ENCODE measurements around the gene CSH2. TPM values are rescaled to one million over a fixed set of nuclear protein-coding genes. Genes with fewer than 3 reads are reported as not detected.
"Not testable (repeated sequence)": the region's sequence is repeated elsewhere in the genome, so short reads cannot be mapped to it uniquely, and the experiment has no call there.

The CSH2 gene
- not detected for total RNA-seq

GRCh38 chr17:63873577-63873976 lies at the start of gene CSH2:
Gene CSH2 (minus strand): TSS chr17:63873677. CDS start chr17:63873614, 63 bp downstream.
- H3K27me3 Mint-ChIP-seq; ATAC-seq; H3K4me1 Mint-ChIP-seq; DNase-seq; intact Hi-C loops (cut with DNase I, micrococcal nuclease); H3K36me3 Mint-ChIP-seq (ENCODE audit: low read depth); CTCF ChIA-PET; H3K9me3 Mint-ChIP-seq (ENCODE audit: low read depth); POLR2A ChIA-PET; H3K27ac Mint-ChIP-seq; H3K4me3 Mint-ChIP-seq: not testable (repeated sequence)

- not testable (repeated sequence) for ATAC-seq, DNase-seq
Measured at GRCh38 chr17:63922402-63922801, 48.9 kb upstream of the CSH2 start.

GRCh38 chr17:63920779-63921178 lies 47.3 kb upstream of the CSH2 start:
- H3K27me3 Mint-ChIP-seq; POLR2A ChIA-PET; ATAC-seq; H3K27ac Mint-ChIP-seq; H3K4me3 Mint-ChIP-seq; H3K36me3 Mint-ChIP-seq (ENCODE audit: low read depth); H3K9me3 Mint-ChIP-seq (ENCODE audit: low read depth); H3K4me1 Mint-ChIP-seq; intact Hi-C loops (cut with DNase I, micrococcal nuclease); DNase-seq: not testable (repeated sequence)
- CTCF ChIA-PET, result interaction anchor here (0.7 to 4.1 kb wide), 8 partner anchors 24 to 213 kb away, joined by 3 to 34 read pairs (median 11); no protein-coding TSS in a partner anchor

More at GRCh38 chr17:63922402-63922801, 48.9 kb upstream of the CSH2 start:
- H3K36me3 Mint-ChIP-seq (ENCODE audit: low read depth); H3K27ac Mint-ChIP-seq; H3K4me1 Mint-ChIP-seq; H3K9me3 Mint-ChIP-seq (ENCODE audit: low read depth); intact Hi-C loops (cut with DNase I, micrococcal nuclease); H3K4me3 Mint-ChIP-seq; POLR2A ChIA-PET; H3K27me3 Mint-ChIP-seq: not testable (repeated sequence)
- CTCF ChIA-PET, result interaction anchor here (0.9 kb wide), 1 partner anchor 57 kb away, joined by 3 read pairs; no protein-coding TSS in a partner anchor

DNA sequence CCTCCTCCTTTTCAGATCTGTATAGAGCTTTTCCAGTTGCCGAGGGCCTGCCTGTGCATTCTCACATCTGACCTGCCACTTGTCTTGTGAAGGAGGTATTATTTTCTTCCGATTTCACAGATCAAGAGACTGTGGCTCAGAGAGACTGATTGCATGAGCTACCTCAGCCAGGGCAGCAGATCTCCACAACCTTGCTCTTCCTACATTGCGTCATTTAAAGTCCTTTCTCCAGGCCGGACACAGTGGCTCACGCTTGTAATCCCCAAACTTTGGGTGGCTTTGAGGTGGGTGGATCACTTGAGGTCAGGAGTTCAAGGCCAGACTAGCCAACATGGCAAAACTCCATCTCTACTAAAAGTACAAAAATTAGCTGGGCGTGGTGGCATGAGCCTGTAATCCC lies 46.6 kb upstream of the CSH2 start:
- intact Hi-C loops (cut with DNase I, micrococcal nuclease), result not testable (repeated sequence)

DNA sequence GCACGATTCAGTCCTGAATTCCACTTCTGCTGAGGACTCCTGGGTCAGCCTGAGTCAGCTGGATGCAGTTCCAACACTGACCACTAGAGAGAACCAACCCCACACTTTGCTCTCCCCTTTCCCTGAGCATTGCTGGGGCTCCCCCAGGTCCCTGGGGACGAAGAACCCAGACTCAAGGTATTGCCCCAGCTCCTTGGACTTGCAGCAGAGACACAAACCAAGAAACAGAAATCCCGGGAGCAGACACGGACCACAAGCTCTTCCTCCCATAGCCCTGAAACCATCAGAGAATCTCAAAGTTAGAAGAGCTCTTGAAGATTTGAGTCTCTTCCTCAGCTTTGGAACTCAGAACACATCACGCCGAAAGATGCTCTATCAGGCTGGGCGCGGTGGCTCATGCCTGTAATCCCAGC lies 45.8 kb upstream of the CSH2 start:
- peak; percentile 84 for DNase-seq
- H3K27me3 Mint-ChIP-seq, result no peaks in the 10 kb centered on the region
- CTCF ChIA-PET, result interaction anchor here (0.6 to 4.1 kb wide), 42 partner anchors 9 to 458 kb away, joined by 3 to 34 read pairs (median 5); partner anchors contain the start of genes CD79B and ICAM2
- ATAC-seq, result peak; percentile 99
- intact Hi-C loops (cut with DNase I, micrococcal nuclease), result loop anchor here (1.0 to 10.0 kb wide), 7 partner anchors 27 to 365 kb away; partner anchors contain the start of gene PRR29 (in 1 of the 2)
- no peak overlapping the region for H3K4me3 Mint-ChIP-seq
- no peak overlapping the region for H3K27ac Mint-ChIP-seq
- no peaks in the 10 kb centered on the region for H3K9me3 Mint-ChIP-seq (ENCODE audit: low read depth)
- no peaks in the 10 kb centered on the region for H3K36me3 Mint-ChIP-seq (ENCODE audit: low read depth)
- POLR2A ChIA-PET, result interaction anchor here (0.5 kb wide), 1 partner anchor 214 kb away, joined by 3 read pairs; no protein-coding TSS in a partner anchor
- peaks cover 6% of the 10 kb centered on the region for H3K4me1 Mint-ChIP-seq

More for the DNA sequence above, 46.6 kb upstream of the CSH2 start:
- H3K27ac Mint-ChIP-seq; ATAC-seq; H3K27me3 Mint-ChIP-seq; H3K4me3 Mint-ChIP-seq; POLR2A ChIA-PET; H3K9me3 Mint-ChIP-seq (ENCODE audit: low read depth); DNase-seq; H3K4me1 Mint-ChIP-seq; H3K36me3 Mint-ChIP-seq (ENCODE audit: low read depth): not testable (repeated sequence)
- CTCF ChIA-PET, result interaction anchor here (0.7 to 4.1 kb wide), 35 partner anchors 8 to 229 kb away, joined by 3 to 34 read pairs (median 5); partner anchors contain the start of genes CD79B and ICAM2

DNA sequence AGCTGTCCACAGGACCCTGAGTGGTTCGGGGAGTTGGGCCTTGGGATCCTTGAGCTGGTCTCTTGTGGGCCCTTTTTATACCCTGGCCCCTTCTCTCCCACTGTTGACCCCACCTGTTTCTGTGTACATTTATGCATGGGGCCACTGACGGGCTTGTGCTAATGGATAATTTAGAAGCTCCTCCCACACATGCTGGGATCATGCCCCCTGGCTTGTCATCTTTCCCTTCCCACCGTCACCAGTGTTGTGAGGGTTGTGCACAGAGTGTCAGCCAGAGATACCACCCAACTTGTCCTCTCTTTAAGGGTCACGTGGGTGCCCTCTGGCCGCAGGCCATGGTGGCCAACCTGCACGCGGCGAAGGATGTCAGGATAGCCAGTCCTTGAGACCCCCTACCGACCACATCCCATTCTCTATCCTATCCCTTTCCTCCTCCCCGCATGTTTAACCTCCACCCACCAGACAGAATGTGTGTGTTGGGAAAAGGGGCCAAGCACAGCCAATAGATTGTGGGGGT lies 45.4 kb upstream of the CSH2 start, which contains the start of gene GH1:
Gene GH1 (minus strand): TSS at position 51 of the 517 bp plus-strand sequence. CDS start 63 bp downstream, outside the sequence.
- CTCF ChIA-PET, result interaction anchor here (0.6 to 4.1 kb wide), 38 partner anchors 9 to 459 kb away, joined by 3 to 34 read pairs (median 6); partner anchors contain the start of genes CD79B and ICAM2
- H3K9me3 Mint-ChIP-seq (ENCODE audit: low read depth); H3K27me3 Mint-ChIP-seq; ATAC-seq; H3K4me3 Mint-ChIP-seq; DNase-seq; H3K27ac Mint-ChIP-seq; H3K4me1 Mint-ChIP-seq; H3K36me3 Mint-ChIP-seq (ENCODE audit: low read depth): not testable (repeated sequence)
- POLR2A ChIA-PET, result interaction anchor here (0.5 kb wide), 1 partner anchor 214 kb away, joined by 3 read pairs; no protein-coding TSS in a partner anchor
- intact Hi-C loops (cut with DNase I, micrococcal nuclease), result loop anchor here (1.0 to 10.0 kb wide), 7 partner anchors 27 to 366 kb away; partner anchors contain the start of gene PRR29 (in 1 of the 2)

GRCh38 chr17:63918305-63918704 lies 44.8 kb upstream of the CSH2 start:
- intact Hi-C loops (cut with DNase I, micrococcal nuclease), result loop anchor here (2.0 to 10.0 kb wide), 3 partner anchors 80 to 366 kb away; partner anchors contain the start of gene PRR29 (in 1 of the 2)
- Mint-ChIP-seq H3K27ac (no peak overlapping the region), H3K27me3 (no peaks in the 10 kb centered on the region), H3K4me1 (peaks cover 6% of the 10 kb centered on the region), H3K9me3 (ENCODE audit: low read depth) (no peaks in the 10 kb centered on the region), H3K36me3 (ENCODE audit: low read depth) (no peaks in the 10 kb centered on the region), H3K4me3 (no peak overlapping the region)
- no peak for DNase-seq
- POLR2A ChIA-PET, result no interaction called here
- CTCF ChIA-PET, result interaction anchor here (0.7 to 4.1 kb wide), 14 partner anchors 11 to 276 kb away, joined by 3 to 34 read pairs (median 8); partner anchors contain the start of gene CD79B
- ATAC-seq, result no peak

DNA sequence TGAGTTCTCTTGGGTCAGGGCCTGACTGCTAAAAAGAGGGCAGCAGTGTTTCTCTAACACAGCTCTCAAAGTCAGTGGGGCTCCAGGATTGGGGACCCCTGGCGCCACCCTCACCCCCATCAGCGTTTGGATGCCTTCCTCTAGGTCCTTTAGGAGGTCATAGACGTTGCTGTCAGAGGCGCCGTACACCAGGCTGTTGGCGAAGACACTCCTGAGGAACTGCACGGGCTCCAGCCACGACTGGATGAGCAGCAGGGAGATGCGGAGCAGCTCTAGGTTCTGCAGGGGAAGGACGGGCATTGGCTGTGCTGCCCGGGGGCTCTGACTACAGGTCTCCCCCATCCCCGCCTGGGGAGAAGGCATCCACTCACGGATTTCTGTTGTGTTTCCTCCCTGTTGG lies 44.2 kb upstream of the CSH2 start:
- intact Hi-C loops (cut with DNase I, micrococcal nuclease), result loop anchor here (2.0 to 10.0 kb wide), 3 partner anchors 81 to 367 kb away; partner anchors contain the start of gene PRR29 (in 1 of the 2)
- no peaks in the 10 kb centered on the region for H3K36me3 Mint-ChIP-seq (ENCODE audit: low read depth)
- no peak overlapping the region for H3K27ac Mint-ChIP-seq
- H3K27me3 Mint-ChIP-seq, result no peaks in the 10 kb centered on the region
- DNase-seq (no peak), ATAC-seq (no peak)
- no peaks in the 10 kb centered on the region for H3K9me3 Mint-ChIP-seq (ENCODE audit: low read depth)
- CTCF ChIA-PET, result interaction anchor here (0.7 to 4.1 kb wide), 7 partner anchors 10 to 228 kb away, joined by 3 to 32 read pairs (median 3); no protein-coding TSS in a partner anchor
- POLR2A ChIA-PET, result no interaction called here
- peaks cover 6% of the 10 kb centered on the region for H3K4me1 Mint-ChIP-seq
- no peak overlapping the region for H3K4me3 Mint-ChIP-seq

GRCh38 chr17:63917206-63917605 lies 43.7 kb upstream of the CSH2 start:
- H3K36me3 Mint-ChIP-seq (ENCODE audit: low read depth); H3K9me3 Mint-ChIP-seq (ENCODE audit: low read depth); POLR2A ChIA-PET; H3K27ac Mint-ChIP-seq; DNase-seq; ATAC-seq; H3K27me3 Mint-ChIP-seq; H3K4me1 Mint-ChIP-seq; H3K4me3 Mint-ChIP-seq: not testable (repeated sequence)
- intact Hi-C loops (cut with DNase I, micrococcal nuclease), result loop anchor here in 1 of 2 experiments (10.0 kb wide), 1 partner anchor 368 kb away; no protein-coding TSS in a partner anchor
- CTCF ChIA-PET, result interaction anchor here (1.2 to 1.5 kb wide), 4 partner anchors 11 to 229 kb away, joined by 3 to 7 read pairs (median 3); no protein-coding TSS in a partner anchor

- ChIA-PET CTCF (interaction anchor here (1.2 to 2.2 kb wide), 4 partner anchors 11 to 229 kb away, joined by 3 to 8 read pairs (median 3); no protein-coding TSS in a partner anchor), POLR2A (no interaction called here)
- intact Hi-C loops (cut with DNase I, micrococcal nuclease), result loop anchor here in 1 of 2 experiments (10.0 kb wide), 1 partner anchor 368 kb away; no protein-coding TSS in a partner anchor
Measured at GRCh38 chr17:63916566-63917185, 43.2 kb upstream of the CSH2 start.

GRCh38 chr17:63915753-63916152 lies 42.3 kb upstream of the CSH2 start:
- H3K36me3 Mint-ChIP-seq (ENCODE audit: low read depth); H3K9me3 Mint-ChIP-seq (ENCODE audit: low read depth); ATAC-seq; H3K27me3 Mint-ChIP-seq; H3K4me3 Mint-ChIP-seq; POLR2A ChIA-PET; DNase-seq; H3K27ac Mint-ChIP-seq; H3K4me1 Mint-ChIP-seq: not testable (repeated sequence)
- intact Hi-C loops (cut with DNase I, micrococcal nuclease), result loop anchor here in 1 of 2 experiments (10.0 kb wide), 1 partner anchor 369 kb away; no protein-coding TSS in a partner anchor
- CTCF ChIA-PET, result interaction anchor here (0.6 to 2.2 kb wide), 3 partner anchors 110 to 220 kb away, joined by 3 to 8 read pairs (median 6); no protein-coding TSS in a partner anchor

More at GRCh38 chr17:63916566-63917185, 43.2 kb upstream of the CSH2 start:
- peaks cover 6% of the 10 kb centered on the region for H3K4me1 Mint-ChIP-seq
- H3K27me3 Mint-ChIP-seq, result no peaks in the 10 kb centered on the region
- no peaks in the 10 kb centered on the region for H3K9me3 Mint-ChIP-seq (ENCODE audit: low read depth)
- H3K27ac Mint-ChIP-seq, result no peak overlapping the region
- DNase-seq (no peak), ATAC-seq (no peak)
- H3K4me3 Mint-ChIP-seq, result no peak overlapping the region
- H3K36me3 Mint-ChIP-seq (ENCODE audit: low read depth), result no peaks in the 10 kb centered on the region

Measured in activated CD4-positive, alpha-beta T cell treated with anti-CD3 and anti-CD28 coated beads for 36 hours (primary cell).